HEK293 (cell line): ENCODE data around the gene SLC35F4.

Source experiments
- CTCF ChIA-PET: fragments of 350-600 bp; formaldehyde crosslinking; extraction: SDS; loops from one replicate; lab custom pipeline; 2021; ENCODE audit warnings: antibody characterized with exemption; lab: Yijun Ruan, JAX
- POLR2A ChIA-PET: fragments of 300-600 bp; formaldehyde crosslinking; extraction: SDS; loops from one replicate; lab custom pipeline; 2020; ENCODE audit warnings: antibody characterized with exemption, inconsistent platforms; lab: Yijun Ruan, JAX
- H3K27ac ChIP-seq: fragments of 200-500 bp; sonication (Bioruptor generic); 2 replicates; pipeline ENCODE4 v1.5.1; 2014; ENCODE audit warnings: low read depth, low read length, control low read depth, inconsistent platforms; ENCODE audit errors: extremely low read depth
- H3K36me3 ChIP-seq, 2 experiments: fragments of 200-500 bp in 1 of 2; sonication (Bioruptor generic) in 1 of 2; 1 replicate in 1 of 2; 2 replicates in 1 of 2; pipeline ENCODE4 v1.5.1; 2014 to 2017; ENCODE audit warnings: inconsistent platforms in 2 of 2, low read length in 2 of 2; ENCODE audit not compliant: control insufficient read depth in 2 of 2, insufficient read depth in 1 of 2
- H3K4me1 ChIP-seq: fragments of 200-500 bp; sonication (Bioruptor generic); 2 replicates; pipeline ENCODE4 v1.5.1; 2014; ENCODE audit warnings: mild to moderate bottlenecking, low read length, inconsistent platforms; ENCODE audit not compliant: control insufficient read depth, insufficient read depth
- H3K4me3 ChIP-seq: 2 replicates; pipeline ENCODE4 v1.5.1; 2011; ENCODE audit warnings: low read depth, mild to moderate bottlenecking, control low read depth, low read length, moderate library complexity
- H3K9me3 ChIP-seq: fragments of 200-500 bp; sonication (Bioruptor generic); 2 replicates; pipeline ENCODE4 v1.5.1; 2014; ENCODE audit warnings: low read depth, low read length, inconsistent platforms; ENCODE audit not compliant: control insufficient read depth, insufficient read depth
- BCL11B ChIP-seq: fragments of 450-650 bp; formaldehyde crosslinking; IDR thresholded peaks from 2 replicates; pipeline ENCODE4 v1.5.1; 2016; ENCODE audit warnings: low read depth, missing biosample characterization, missing genetic modification characterization
- GFI1B ChIP-seq: fragments of 450-650 bp; formaldehyde crosslinking; IDR thresholded peaks from 2 replicates; pipeline ENCODE4 v1.5.1; 2016; ENCODE audit warnings: missing biosample characterization, missing genetic modification characterization
- KLF1 ChIP-seq: fragments of 450-650 bp; formaldehyde crosslinking; IDR thresholded peaks from 2 replicates; pipeline ENCODE4 v1.5.1; 2016; ENCODE audit warnings: missing biosample characterization, missing genetic modification characterization
- KLF8 ChIP-seq: fragments of 450-650 bp; formaldehyde crosslinking; IDR thresholded peaks from 2 replicates; pipeline ENCODE4 v1.5.1; 2016; ENCODE audit warnings: missing biosample characterization, missing genetic modification characterization
- SCRT2 ChIP-seq: fragments of 450-650 bp; formaldehyde crosslinking; IDR thresholded peaks from 2 replicates; pipeline ENCODE4 v1.5.1; 2016; ENCODE audit warnings: missing biosample characterization, missing genetic modification characterization
- SETDB1 ChIP-seq: IDR thresholded peaks from one replicate; pipeline ENCODE4 v1.6.1; 2017; ENCODE audit warnings: mild to moderate bottlenecking, low read length, moderate library complexity, mixed read lengths; ENCODE audit not compliant: insufficient read length
- ZNF132 ChIP-seq: fragments of 450-650 bp; formaldehyde crosslinking; IDR thresholded peaks from 2 replicates; pipeline ENCODE4 v1.5.1; 2017; ENCODE audit warnings: missing biosample characterization, missing genetic modification characterization, borderline replicate concordance
- ZNF16 ChIP-seq: fragments of 450-650 bp; formaldehyde crosslinking; IDR thresholded peaks from 2 replicates; pipeline ENCODE4 v1.5.1; 2016; ENCODE audit warnings: low read depth, missing biosample characterization, missing genetic modification characterization
- ZNF335 ChIP-seq: fragments of 450-650 bp; formaldehyde crosslinking; conservative IDR thresholded peaks from 2 replicates; pipeline ENCODE4 v1.5.1; 2016; ENCODE audit warnings: missing biosample characterization, missing genetic modification characterization
- ZNF362 ChIP-seq: fragments of 450-650 bp; formaldehyde crosslinking; IDR thresholded peaks from 2 replicates; pipeline ENCODE4 v1.5.1; 2016; ENCODE audit warnings: missing biosample characterization, missing genetic modification characterization
- ZNF473 ChIP-seq: fragments of 450-650 bp; formaldehyde crosslinking; IDR thresholded peaks from 2 replicates; pipeline ENCODE4 v1.5.1; 2017; ENCODE audit warnings: missing biosample characterization, missing genetic modification characterization
- ZNF585B ChIP-seq: fragments of 450-650 bp; formaldehyde crosslinking; IDR thresholded peaks from 2 replicates; pipeline ENCODE4 v1.5.1; 2016; ENCODE audit warnings: missing biosample characterization, missing genetic modification characterization
- TF ChIP-seq, protein P1 (sequence below): fragments of 450-650 bp; formaldehyde crosslinking; IDR thresholded peaks from 2 replicates; pipeline ENCODE4 v1.5.1; 2016; ENCODE audit warnings: missing biosample characterization, missing genetic modification characterization
- TF ChIP-seq, protein P2 (sequence below): fragments of 450-650 bp; formaldehyde crosslinking; IDR thresholded peaks from 2 replicates; pipeline ENCODE4 v1.5.1; 2016; ENCODE audit warnings: missing biosample characterization, missing genetic modification characterization
- TF ChIP-seq, protein P3 (sequence below): fragments of 450-650 bp; formaldehyde crosslinking; IDR thresholded peaks from 2 replicates; pipeline ENCODE4 v1.5.1; 2016; ENCODE audit warnings: missing biosample characterization, missing genetic modification characterization
- TF ChIP-seq, protein P4 (sequence below): fragments of 450-650 bp; formaldehyde crosslinking; IDR thresholded peaks from 2 replicates; pipeline ENCODE4; 2016; ENCODE audit warnings: missing biosample characterization, missing genetic modification characterization

The SLC35F4 gene

GRCh38 chr14:57846596-57846995, 19.3 kb downstream of the SLC35F4 start:
- CTCF ChIA-PET, result no interaction called here
- H3K9me3 ChIP-seq, result no peaks in the 10 kb centered on the region
- TF ChIP-seq SETDB1 (no peak), ZNF585B (no peak), ZNF132 (tag by site-specific recombination) (no peak)
- TF ChIP-seq, all 188 proteins: peak for 0
- Histone ChIP-seq H3K36me3 (no peaks in the 10 kb centered on the region), H3K27ac (no peak overlapping the region), H3K4me3 (no peak overlapping the region), H3K4me1 (peaks cover 5% of the 10 kb centered on the region; the same call in 1 of the 2 replicates)
- POLR2A ChIA-PET, result no interaction called here

- CTCF ChIA-PET, result no interaction called here
- H3K36me3 ChIP-seq, result no peaks in the 10 kb centered on the region
- H3K9me3 ChIP-seq, result no peaks in the 10 kb centered on the region
- H3K4me3 ChIP-seq, result no peak overlapping the region
- POLR2A ChIA-PET, result no interaction called here
- no peak overlapping the region for H3K27ac ChIP-seq
- H3K4me1 ChIP-seq, result no peaks in the 10 kb centered on the region; the same call in 1 of the 2 replicates
- TF ChIP-seq, protein P1, sequence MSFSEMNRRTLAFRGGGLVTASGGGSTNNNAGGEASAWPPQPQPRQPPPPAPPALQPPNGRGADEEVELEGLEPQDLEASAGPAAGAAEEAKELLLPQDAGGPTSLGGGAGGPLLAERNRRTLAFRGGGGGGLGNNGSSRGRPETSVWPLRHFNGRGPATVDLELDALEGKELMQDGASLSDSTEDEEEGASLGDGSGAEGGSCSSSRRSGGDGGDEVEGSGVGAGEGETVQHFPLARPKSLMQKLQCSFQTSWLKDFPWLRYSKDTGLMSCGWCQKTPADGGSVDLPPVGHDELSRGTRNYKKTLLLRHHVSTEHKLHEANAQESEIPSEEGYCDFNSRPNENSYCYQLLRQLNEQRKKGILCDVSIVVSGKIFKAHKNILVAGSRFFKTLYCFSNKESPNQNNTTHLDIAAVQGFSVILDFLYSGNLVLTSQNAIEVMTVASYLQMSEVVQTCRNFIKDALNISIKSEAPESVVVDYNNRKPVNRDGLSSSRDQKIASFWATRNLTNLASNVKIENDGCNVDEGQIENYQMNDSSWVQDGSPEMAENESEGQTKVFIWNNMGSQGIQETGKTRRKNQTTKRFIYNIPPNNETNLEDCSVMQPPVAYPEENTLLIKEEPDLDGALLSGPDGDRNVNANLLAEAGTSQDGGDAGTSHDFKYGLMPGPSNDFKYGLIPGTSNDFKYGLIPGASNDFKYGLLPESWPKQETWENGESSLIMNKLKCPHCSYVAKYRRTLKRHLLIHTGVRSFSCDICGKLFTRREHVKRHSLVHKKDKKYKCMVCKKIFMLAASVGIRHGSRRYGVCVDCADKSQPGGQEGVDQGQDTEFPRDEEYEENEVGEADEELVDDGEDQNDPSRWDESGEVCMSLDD (tag by site-specific recombination), result no peak
- TF ChIP-seq ZNF335 (tag by site-specific recombination) (no peak), ZNF473 (no peak), SCRT2 (tag by site-specific recombination) (no peak), BCL11B (tag by site-specific recombination) (no peak), ZNF16 (tag by site-specific recombination) (no peak), KLF8 (tag by site-specific recombination) (no peak), ZNF362 (no peak), GFI1B (tag by site-specific recombination) (no peak), KLF1 (tag by site-specific recombination) (no peak)
- TF ChIP-seq, protein P2, sequence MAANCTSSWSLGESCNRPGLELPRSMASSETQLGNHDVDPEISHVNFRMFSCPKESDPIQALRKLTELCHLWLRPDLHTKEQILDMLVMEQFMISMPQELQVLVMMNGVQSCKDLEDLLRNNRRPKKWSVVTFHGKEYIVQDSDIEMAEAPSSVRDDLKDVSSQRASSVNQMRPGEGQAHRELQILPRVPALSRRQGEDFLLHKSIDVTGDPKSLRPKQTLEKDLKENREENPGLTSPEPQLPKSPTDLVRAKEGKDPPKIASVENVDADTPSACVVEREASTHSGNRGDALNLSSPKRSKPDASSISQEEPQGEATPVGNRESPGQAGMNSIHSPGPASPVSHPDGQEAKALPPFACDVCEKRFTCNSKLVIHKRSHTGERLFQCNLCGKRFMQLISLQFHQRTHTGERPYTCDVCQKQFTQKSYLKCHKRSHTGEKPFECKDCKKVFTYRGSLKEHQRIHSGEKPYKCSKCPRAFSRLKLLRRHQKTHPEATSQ (tag by site-specific recombination), result no peak
- TF ChIP-seq, protein P3, sequence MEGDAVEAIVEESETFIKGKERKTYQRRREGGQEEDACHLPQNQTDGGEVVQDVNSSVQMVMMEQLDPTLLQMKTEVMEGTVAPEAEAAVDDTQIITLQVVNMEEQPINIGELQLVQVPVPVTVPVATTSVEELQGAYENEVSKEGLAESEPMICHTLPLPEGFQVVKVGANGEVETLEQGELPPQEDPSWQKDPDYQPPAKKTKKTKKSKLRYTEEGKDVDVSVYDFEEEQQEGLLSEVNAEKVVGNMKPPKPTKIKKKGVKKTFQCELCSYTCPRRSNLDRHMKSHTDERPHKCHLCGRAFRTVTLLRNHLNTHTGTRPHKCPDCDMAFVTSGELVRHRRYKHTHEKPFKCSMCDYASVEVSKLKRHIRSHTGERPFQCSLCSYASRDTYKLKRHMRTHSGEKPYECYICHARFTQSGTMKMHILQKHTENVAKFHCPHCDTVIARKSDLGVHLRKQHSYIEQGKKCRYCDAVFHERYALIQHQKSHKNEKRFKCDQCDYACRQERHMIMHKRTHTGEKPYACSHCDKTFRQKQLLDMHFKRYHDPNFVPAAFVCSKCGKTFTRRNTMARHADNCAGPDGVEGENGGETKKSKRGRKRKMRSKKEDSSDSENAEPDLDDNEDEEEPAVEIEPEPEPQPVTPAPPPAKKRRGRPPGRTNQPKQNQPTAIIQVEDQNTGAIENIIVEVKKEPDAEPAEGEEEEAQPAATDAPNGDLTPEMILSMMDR (tag by site-specific recombination), result no peak
- TF ChIP-seq, protein P4, sequence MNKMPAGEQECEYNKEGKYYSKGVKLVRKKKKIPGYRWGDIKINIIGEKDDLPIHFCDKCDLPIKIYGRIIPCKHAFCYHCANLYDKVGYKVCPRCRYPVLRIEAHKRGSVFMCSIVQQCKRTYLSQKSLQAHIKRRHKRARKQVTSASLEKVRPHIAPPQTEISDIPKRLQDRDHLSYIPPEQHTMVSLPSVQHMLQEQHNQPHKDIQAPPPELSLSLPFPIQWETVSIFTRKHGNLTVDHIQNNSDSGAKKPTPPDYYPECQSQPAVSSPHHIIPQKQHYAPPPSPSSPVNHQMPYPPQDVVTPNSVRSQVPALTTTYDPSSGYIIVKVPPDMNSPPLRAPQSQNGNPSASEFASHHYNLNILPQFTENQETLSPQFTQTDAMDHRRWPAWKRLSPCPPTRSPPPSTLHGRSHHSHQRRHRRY (tag by site-specific recombination), result no peak
- TF ChIP-seq, all 188 proteins: peak for 0
These were observed 19.9 kb downstream of the SLC35F4 start for GRCh38 chr14:57845802-57846531.
